ENCODE measurements around the gene FADS3.

DNA sequence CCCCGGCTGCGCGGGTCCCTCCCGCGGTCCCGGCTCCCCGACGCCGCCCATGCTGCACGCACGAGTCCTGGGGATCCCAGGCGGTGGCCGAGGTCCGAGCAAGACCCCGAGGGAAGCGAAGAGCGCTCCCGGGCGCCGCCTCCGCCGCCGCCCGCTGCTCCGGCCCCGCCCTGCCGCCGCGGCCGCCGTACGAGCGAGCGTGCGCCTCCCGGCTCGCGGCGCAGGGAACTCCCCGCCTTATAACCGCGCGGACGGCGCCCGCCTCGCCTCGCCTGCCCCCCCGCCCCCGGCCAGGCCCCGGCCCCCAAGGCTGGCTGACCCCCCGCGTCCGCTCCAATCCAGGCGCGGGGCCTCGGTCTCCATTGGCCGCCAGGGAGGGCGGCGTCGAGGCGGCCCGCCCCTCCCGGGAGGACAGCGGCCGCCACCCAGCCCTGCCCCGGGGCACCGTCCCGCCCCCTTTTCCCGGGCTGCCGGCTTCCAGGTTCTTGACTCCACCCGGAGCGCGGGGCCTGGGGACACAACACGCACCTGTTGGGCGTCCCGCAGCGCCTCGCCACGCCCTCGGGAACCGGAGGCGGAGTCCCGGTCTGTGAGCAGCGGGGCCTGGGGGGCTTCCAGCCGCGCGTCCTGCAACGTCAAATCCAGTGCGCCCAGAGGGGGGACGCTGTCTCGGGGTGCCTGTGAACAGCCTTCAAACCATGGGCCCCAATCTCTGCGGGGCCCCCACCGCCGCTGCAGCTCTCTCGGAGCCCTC, at the start of gene FADS3:
- TF ChIP-seq, protein P1, sequence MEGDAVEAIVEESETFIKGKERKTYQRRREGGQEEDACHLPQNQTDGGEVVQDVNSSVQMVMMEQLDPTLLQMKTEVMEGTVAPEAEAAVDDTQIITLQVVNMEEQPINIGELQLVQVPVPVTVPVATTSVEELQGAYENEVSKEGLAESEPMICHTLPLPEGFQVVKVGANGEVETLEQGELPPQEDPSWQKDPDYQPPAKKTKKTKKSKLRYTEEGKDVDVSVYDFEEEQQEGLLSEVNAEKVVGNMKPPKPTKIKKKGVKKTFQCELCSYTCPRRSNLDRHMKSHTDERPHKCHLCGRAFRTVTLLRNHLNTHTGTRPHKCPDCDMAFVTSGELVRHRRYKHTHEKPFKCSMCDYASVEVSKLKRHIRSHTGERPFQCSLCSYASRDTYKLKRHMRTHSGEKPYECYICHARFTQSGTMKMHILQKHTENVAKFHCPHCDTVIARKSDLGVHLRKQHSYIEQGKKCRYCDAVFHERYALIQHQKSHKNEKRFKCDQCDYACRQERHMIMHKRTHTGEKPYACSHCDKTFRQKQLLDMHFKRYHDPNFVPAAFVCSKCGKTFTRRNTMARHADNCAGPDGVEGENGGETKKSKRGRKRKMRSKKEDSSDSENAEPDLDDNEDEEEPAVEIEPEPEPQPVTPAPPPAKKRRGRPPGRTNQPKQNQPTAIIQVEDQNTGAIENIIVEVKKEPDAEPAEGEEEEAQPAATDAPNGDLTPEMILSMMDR (IDR thresholded peaks at IDR 0.05), result no peak
- TF ChIP-seq POLR2AphosphoS5 (IDR thresholded peaks at IDR 0.05; ENCODE audit: low read depth, low read length) (no peak), SIN3A (IDR thresholded peaks at IDR 0.05; ENCODE audit: borderline replicate concordance, insufficient read depth, low read depth, low read length) (no peak)

All from Panc1 (cell line).